Fibroblast of lung (primary cell): ENCODE data around the gene TMEM203. TPM values are rescaled to one million over a fixed set of nuclear protein-coding genes. Genes with fewer than 3 reads are reported as not detected.

Experiments
- DNase-seq, 2 donors: peaks; one replicate each; pipeline versions ENCODE4 v3.0.0 to v3.0.0-alpha.2; 2010; ENCODE audit warnings: low read depth in 2 of 2
- H2AFZ ChIP-seq: 2 replicates; pipeline ENCODE4 v1.5.1; 2012; ENCODE audit warnings: low read length, control low read depth, inconsistent platforms
- H3K27ac ChIP-seq: 2 replicates; pipeline ENCODE4 v1.5.1; 2011; ENCODE audit warnings: low read length, control low read depth; ENCODE audit not compliant: insufficient read depth
- H3K27me3 ChIP-seq: 2 replicates; pipeline ENCODE4 v1.5.1; 2011; ENCODE audit warnings: mild to moderate bottlenecking, low read length; ENCODE audit not compliant: control insufficient read depth, insufficient read depth
- H3K36me3 ChIP-seq: 2 replicates; pipeline ENCODE4 v1.5.1; 2011; ENCODE audit warnings: low read length; ENCODE audit not compliant: control insufficient read depth, insufficient read depth
- H3K4me1 ChIP-seq: 2 replicates; pipeline ENCODE4 v1.5.1; 2011; ENCODE audit warnings: low read length; ENCODE audit not compliant: control insufficient read depth, insufficient read depth; ENCODE audit errors: extremely low read depth
- H3K4me2 ChIP-seq: 2 replicates; pipeline ENCODE4 v1.5.1; 2011; ENCODE audit warnings: low read length, control low read depth; ENCODE audit not compliant: insufficient read depth; ENCODE audit errors: extremely low read depth
- H3K4me3 ChIP-seq, 4 experiments: fragments of 200-600 bp in 1 of 4; sonication (generic) in 1 of 4; replicated peaks in 1 of 4; 2 replicates each; pipeline ENCODE4 v1.5.1; 2011 to 2016; ENCODE audit warnings: low read length in 4 of 4, low read depth in 3 of 4, mild to moderate bottlenecking in 3 of 4, control low read depth in 2 of 4, inconsistent platforms in 1 of 4, mixed read lengths in 1 of 4; ENCODE audit not compliant: insufficient read depth in 1 of 4; ENCODE audit errors: control extremely low read depth in 1 of 4
- H3K79me2 ChIP-seq: 2 replicates; pipeline ENCODE4 v1.5.1; 2012; ENCODE audit warnings: mild to moderate bottlenecking, low read length, inconsistent platforms; ENCODE audit not compliant: control insufficient read depth, insufficient read depth
- H3K9ac ChIP-seq: 2 replicates; pipeline ENCODE4 v1.5.1; 2011; ENCODE audit warnings: mild to moderate bottlenecking, low read length, control low read depth; ENCODE audit not compliant: insufficient read depth
- H3K9me3 ChIP-seq: 2 replicates; pipeline ENCODE4 v1.5.1; 2012; ENCODE audit warnings: low read depth, low read length; ENCODE audit not compliant: control insufficient read depth, insufficient read depth
- H4K20me1 ChIP-seq: 2 replicates; pipeline ENCODE4 v1.5.1; 2011; ENCODE audit warnings: low read length; ENCODE audit not compliant: control insufficient read depth, insufficient read depth; ENCODE audit errors: extremely low read depth
- CTCF ChIP-seq, 2 donors: IDR thresholded peaks in 1 of 2; conservative IDR thresholded peaks in 1 of 2; 1 replicate in 1 of 2; 2 replicates in 1 of 2; pipeline ENCODE4 v1.5.1; 2011 to 2012; ENCODE audit warnings: low read length in 2 of 2, control low read depth in 1 of 2, inconsistent platforms in 1 of 2, low read depth in 1 of 2, mild to moderate bottlenecking in 1 of 2
- EZH2 ChIP-seq: IDR thresholded peaks from 2 replicates; pipeline ENCODE4 v1.5.1; 2012; ENCODE audit warnings: low read length, control low read depth, mild to moderate bottlenecking; ENCODE audit errors: missing control alignments
- polyA plus RNA-seq, 2 donors: library from polyadenylated mRNA; depleted of rRNA in 1 of 2; stranded (reverse) in 1 of 2; unstranded in 1 of 2; fragments of >200 nt; gene quantifications; 2 replicates each; pipeline ENCODE4 v1.2.1, GENCODE V29; 2011 to 2012; ENCODE audit warnings: missing spikeins in 1 of 2
- total RNA-seq: library from RNA; depleted of rRNA; stranded (reverse); fragments of >200 nt; gene quantifications from 2 replicates; pipeline ENCODE4 v1.2.1, GENCODE V29; 2014

TMEM203 gene
- total and polyA plus RNA-seq, 2 donors (not counting 1 experiment from before 2014, with no cell fraction given): 36.3 to 38.6 TPM

- Histone ChIP-seq H2AFZ (no peak overlapping the region), H3K27me3 (peaks cover 32% of the 10 kb centered on the region), H4K20me1 (no peaks in the 10 kb centered on the region), H3K36me3 (no peaks in the 10 kb centered on the region), H3K9ac (no peak overlapping the region), H3K4me3 (no peak overlapping the region), H3K27ac (no peak overlapping the region), H3K4me2 (no peak overlapping the region), H3K4me1 (no peaks in the 10 kb centered on the region), H3K9me3 (no peaks in the 10 kb centered on the region), H3K79me2 (no peaks in the 10 kb centered on the region)
- no peak for TF ChIP-seq EZH2
- no peak for TF ChIP-seq CTCF (conservative IDR thresholded peaks at IDR 0.05 in 1 of 2, IDR thresholded peaks at IDR 0.05 in 1 of 2; ENCODE audit: low read depth in 1 of 2, low read length in 2 of 2)
- no peak for DNase-seq
Measured at GRCh38 chr9:137158625-137159024, 46.8 kb downstream of the TMEM203 start.

- Histone ChIP-seq H3K79me2 (no peaks in the 10 kb centered on the region), H3K4me1 (no peaks in the 10 kb centered on the region), H3K36me3 (no peaks in the 10 kb centered on the region), H4K20me1 (no peaks in the 10 kb centered on the region), H2AFZ (no peak overlapping the region), H3K9ac (no peak overlapping the region), H3K27ac (no peak overlapping the region), H3K4me2 (no peak overlapping the region), H3K9me3 (no peaks in the 10 kb centered on the region), H3K27me3 (peaks cover 26% of the 10 kb centered on the region), H3K4me3 (no peak overlapping the region)
- TF ChIP-seq EZH2 (no peak), CTCF (conservative IDR thresholded peaks at IDR 0.05 in 1 of 2, IDR thresholded peaks at IDR 0.05 in 1 of 2; ENCODE audit: low read depth in 1 of 2, low read length in 2 of 2) (no peak)
- DNase-seq: no peak
Measured at GRCh38 chr9:137157618-137158415, 47.6 kb downstream of the TMEM203 start.

- Histone ChIP-seq H4K20me1 (no peaks in the 10 kb centered on the region), H3K79me2 (no peaks in the 10 kb centered on the region), H3K36me3 (no peaks in the 10 kb centered on the region), H3K4me2 (peak overlapping the region; percentile 62), H3K27ac (no peak overlapping the region), H2AFZ (peak overlapping the region; percentile 43), H3K9me3 (no peaks in the 10 kb centered on the region), H3K27me3 (peaks cover 23% of the 10 kb centered on the region), H3K4me3 (peak overlapping the region in 2 of 4 experiments; percentile 33 to 37), H3K4me1 (no peaks in the 10 kb centered on the region), H3K9ac (peak overlapping the region; percentile 42)
- DNase-seq: peak in 1 of 2 donors; percentile 44
- TF ChIP-seq CTCF (conservative IDR thresholded peaks at IDR 0.05 in 1 of 2, IDR thresholded peaks at IDR 0.05 in 1 of 2; ENCODE audit: low read depth in 1 of 2, low read length in 2 of 2) (no peak), EZH2 (no peak)
Measured at GRCh38 chr9:137156567-137157375, 48.7 kb downstream of the TMEM203 start.
